Measurements from ENCODE around the gene PLD6.

GRCh38 chr17:17201907-17202306 lies 4.2 kb downstream of the PLD6 start:
- TF ChIP-seq CTCF (IDR thresholded peaks at IDR 0.05) (no peak), POLR2AphosphoS5 (IDR thresholded peaks at IDR 0.05) (no peak)

Measured in upper lobe of left lung (tissue), 4 donors.